Pancreas (tissue), 10 donors: ENCODE results near the gene RALB. TPM values are rescaled to one million over a fixed set of nuclear protein-coding genes. Genes with fewer than 3 reads are reported as not detected.

Experiments used
- ATAC-seq, 4 donors: fragments of 200-7000 bp; cut with Tn5 transposase; one replicate each; pipeline versions ENCODE4 v1.8.0 to v1.9.1; 2020; ENCODE audit warnings: mild to moderate bottlenecking in 4 of 4, moderate library complexity in 4 of 4
- DNase-seq, 6 donors: peaks; one replicate each; pipeline ENCODE4 v3.0.0-alpha.2; 2020
- FAIRE-seq: peaks from 2 replicates; lab custom pipeline; 2012; peaks lifted over from hg19 to GRCh38; lab: Jason Lieb, UNC
- H3K27ac ChIP-seq, 4 donors: fragments of 200-600 bp; sonication (generic); 1 replicate in 3 of 4; 2 replicates in 1 of 4; pipeline versions ENCODE4 v1.5.0 to v1.8.0; 2020
- H3K27me3 ChIP-seq, 4 donors: fragments of 200-600 bp; one replicate each; pipeline ENCODE4 v1.8.0; 2021
- H3K36me3 ChIP-seq, 3 donors: fragments of 200-600 bp; sonication (generic) in 1 of 3; one replicate each; pipeline versions ENCODE4 v1.5.0 to v1.8.0; 2020 to 2021
- H3K4me1 ChIP-seq, 3 donors: fragments of 200-600 bp; one replicate each; pipeline ENCODE4 v1.8.0; 2021
- H3K4me3 ChIP-seq, 4 donors: fragments of 200-600 bp; sonication (generic) in 2 of 4; one replicate each; pipeline versions ENCODE4 v1.5.0 to v1.8.0; 2020 to 2021
- H3K9me3 ChIP-seq, 4 donors: fragments of 200-600 bp; one replicate each; pipeline ENCODE4 v1.8.0; 2021
- CTCF ChIP-seq, 4 donors: fragments of 200-600 bp; sonication (generic) in 3 of 4; IDR thresholded peaks; one replicate each; pipeline versions ENCODE4 v1.5.0 to v1.8.0; 2021; ENCODE audit warnings: antibody characterized with exemption in 4 of 4
- WGBS, 2 donors: extraction: QIAGEN DNeasy Blood & Tissue Kit; methylation state at CpG; one replicate each; pipeline ENCODE4 v1.1.7; 2013; 5-methylcytosine and 5-hydroxymethylcytosine counted together
- intact Hi-C, 3 donors: fragments of 100-400 bp; cut with DNase I; formaldehyde crosslinking; loops; one replicate each; pipeline versions ENCODE4 v1.11.1 to v1.14.2; 2022
- polyA plus RNA-seq, 2 donors: library from polyadenylated mRNA; stranded (reverse); fragments of 200-250 nt; gene quantifications; one replicate each; pipeline ENCODE4 v1.2.3, GENCODE V29; 2013
- total RNA-seq, 6 donors: library from RNA; stranded (reverse); fragmentation: NEBNext Ultra II Directional in 4 of 6; extraction: Animal tissue kit (Norgen Biotek cat#: 25700) in 4 of 6; gene quantifications; one replicate each; pipeline versions ENCODE4 v1.2.1 to v1.2.4, GENCODE V29; 2021 to 2023
- donor health status: healthy with polysubstance abuse.
- donor health status: DM: no; HTN: no; CAD: no; lungs with moderate emphysema.
- donor health status: DM: no; HTN: no; CAD: no.
- donor health status: control.
- donor health status: control.
- donor health status: Bipolar disorder and iron deficiency.
- donor health status: DM: yes; HTN: yes; CAD: no.
- donor health status: DM: no; HTN: no; CAD: no.
- donor health status: DM: no; HTN: no; CAD: no.
- donor health status: DM: yes; HTN: yes; CAD: no.

The RALB gene
- total and polyA plus RNA-seq, 8 donors: 9.8 to 24.2 (median 15.4) TPM

- WGBS, 2 donors: 82% methylated on average over 24 of the region's 24 CpGs
- Histone ChIP-seq H3K27ac (no peak overlapping the region), H3K36me3 (no peaks in the 10 kb centered on the region), H3K9me3 (no peaks in the 10 kb centered on the region), H3K4me3 (no peak overlapping the region), H3K27me3 (no peaks in the 10 kb centered on the region), H3K4me1 (no peaks in the 10 kb centered on the region)
- no peak for TF ChIP-seq CTCF (IDR thresholded peaks at IDR 0.05)
- ATAC-seq: no peak
- no peak for DNase-seq
- no peak for FAIRE-seq
- intact Hi-C loops: no loop called here
Measured at GRCh38 chr2:120330946-120331822, 78.5 kb downstream of the RALB start.

- ATAC-seq (no peak), FAIRE-seq (no peak), DNase-seq (no peak)
- H3K27me3 ChIP-seq: no peaks in the 10 kb centered on the region
- intact Hi-C loops: no loop called here
- no peak overlapping the region for H3K4me3 ChIP-seq
- H3K9me3 ChIP-seq: no peaks in the 10 kb centered on the region
- H3K36me3 ChIP-seq: no peaks in the 10 kb centered on the region
- WGBS, 2 donors: 57% methylated on average over 4 of the region's 4 CpGs
- H3K4me1 ChIP-seq: no peaks in the 10 kb centered on the region
- TF ChIP-seq CTCF (IDR thresholded peaks at IDR 0.05): no peak
- H3K27ac ChIP-seq: no peak overlapping the region
Measured at GRCh38 chr2:120331903-120332302, 79.3 kb downstream of the RALB start.

- Histone ChIP-seq H3K4me3 (no peak overlapping the region), H3K27me3 (no peaks in the 10 kb centered on the region), H3K27ac (no peak overlapping the region), H3K4me1 (no peaks in the 10 kb centered on the region), H3K36me3 (no peaks in the 10 kb centered on the region), H3K9me3 (no peaks in the 10 kb centered on the region)
- intact Hi-C loops: no loop called here
- ATAC-seq (no peak), FAIRE-seq (no peak), DNase-seq (no peak)
- WGBS, 2 donors: 86 to 92% methylated on average over 6 of the region's 6 CpGs
- no peak for TF ChIP-seq CTCF (IDR thresholded peaks at IDR 0.05)
Measured at GRCh38 chr2:120332384-120332783, 79.7 kb downstream of the RALB start.

- Histone ChIP-seq H3K9me3 (no peaks in the 10 kb centered on the region), H3K27me3 (no peaks in the 10 kb centered on the region), H3K27ac (no peak overlapping the region), H3K4me3 (no peak overlapping the region), H3K36me3 (no peaks in the 10 kb centered on the region), H3K4me1 (no peaks in the 10 kb centered on the region)
- FAIRE-seq (no peak), ATAC-seq (no peak), DNase-seq (no peak)
- TF ChIP-seq CTCF (IDR thresholded peaks at IDR 0.05): no peak
- intact Hi-C loops: no loop called here
- 96 to 97% methylated on average over 1 of the region's 1 CpG for WGBS, 2 donors
Measured at GRCh38 chr2:120334068-120334467, 81.4 kb downstream of the RALB start.

GRCh38 chr2:120336749-120337148, 84.1 kb downstream of the RALB start:
- intact Hi-C loops: no loop called here
- WGBS, 2 donors: 80 to 82% methylated on average over 8 of the region's 8 CpGs
- FAIRE-seq: no peak

More at GRCh38 chr2:120336749-120337148, 84.1 kb downstream of the RALB start:
- no peak overlapping the region for H3K4me3 ChIP-seq
- no peak overlapping the region for H3K27ac ChIP-seq
- ATAC-seq (no peak), DNase-seq (no peak)
- no peaks in the 10 kb centered on the region for H3K4me1 ChIP-seq
- no peak for TF ChIP-seq CTCF (IDR thresholded peaks at IDR 0.05)
- H3K27me3 ChIP-seq: no peaks in the 10 kb centered on the region
- H3K9me3 ChIP-seq: no peaks in the 10 kb centered on the region
- H3K36me3 ChIP-seq: no peaks in the 10 kb centered on the region
